ENCODE data around the gene NRBF2. TPM values are rescaled to one million over a fixed set of nuclear protein-coding genes. Genes with fewer than 3 reads are reported as not detected.

NRBF2 gene
- total and polyA plus RNA-seq, 12 donors: 3.5 to 18.2 (median 10.2) TPM

GRCh38 chr10:63119041-63119440 lies 14.1 kb upstream of the NRBF2 start:
- no peak for TF ChIP-seq CTCF (IDR thresholded peaks at IDR 0.05)
- no peak overlapping the region for H3K27ac ChIP-seq
- H3K9me3 ChIP-seq: no peaks in the 10 kb centered on the region
- no peaks in the 10 kb centered on the region for H3K36me3 ChIP-seq
- H3K4me3 ChIP-seq: no peak overlapping the region
- intact Hi-C loops (cut with DNase I): no loop called here
- DNase-seq (no peak), ATAC-seq (no peak)
- H3K4me1 ChIP-seq: peaks cover 3 to 34% (median 29%) of the 10 kb centered on the region in 9 donors
- H3K27me3 ChIP-seq: no peaks in the 10 kb centered on the region

- Histone ChIP-seq H3K9me3 (no peaks in the 10 kb centered on the region), H3K27me3 (no peaks in the 10 kb centered on the region), H3K36me3 (no peaks in the 10 kb centered on the region), H3K4me1 (peaks cover 3 to 19% (median 15%) of the 10 kb centered on the region in 9 donors), H3K27ac (peak overlapping the region in 5 of 10 donors; percentile 44 to 58 (median 53)), H3K4me3 (no peak overlapping the region)
- peak in 1 of 2 donors; percentile 15 for DNase-seq
- intact Hi-C loops (cut with DNase I): loop anchor here in 1 of 10 donors (1.0 kb wide), 1 partner anchor 10 kb away; no protein-coding TSS in a partner anchor
- no peak for TF ChIP-seq CTCF (IDR thresholded peaks at IDR 0.05)
- peak in 6 of 8 donors; percentile 20 to 76 (median 40) for ATAC-seq
Measured at GRCh38 chr10:63120554-63120953, 12.6 kb upstream of the NRBF2 start.

- no peaks in the 10 kb centered on the region for H3K27me3 ChIP-seq
- intact Hi-C loops (cut with DNase I): no loop called here
- no peaks in the 10 kb centered on the region for H3K36me3 ChIP-seq
- H3K9me3 ChIP-seq: no peaks in the 10 kb centered on the region
- 86 to 89% methylated on average over 2 of the region's 2 CpGs for WGBS, 2 donors
- peaks cover 0 to 4% (median 0%) of the 10 kb centered on the region in 9 donors for H3K4me1 ChIP-seq
- no peak overlapping the region for H3K4me3 ChIP-seq
- DNase-seq (no peak), ATAC-seq (no peak)
- TF ChIP-seq CTCF (IDR thresholded peaks at IDR 0.05): no peak
- H3K27ac ChIP-seq: no peak overlapping the region
Measured at GRCh38 chr10:63123727-63124362, 9.3 kb upstream of the NRBF2 start.

- no peak for ATAC-seq
- H3K9me3 ChIP-seq: no peaks in the 10 kb centered on the region
- no peaks in the 10 kb centered on the region for H3K36me3 ChIP-seq
- no peak for TF ChIP-seq CTCF (IDR thresholded peaks at IDR 0.05)
- no peak overlapping the region for H3K4me3 ChIP-seq
- no peak overlapping the region for H3K27ac ChIP-seq
- no peak for DNase-seq
- H3K27me3 ChIP-seq: no peaks in the 10 kb centered on the region
- H3K4me1 ChIP-seq: peaks cover 0 to 4% (median 0%) of the 10 kb centered on the region in 9 donors
- 86 to 89% methylated on average over 2 of the region's 2 CpGs for WGBS, 2 donors
- intact Hi-C loops (cut with DNase I): no loop called here
Measured at GRCh38 chr10:63125459-63125858, 7.7 kb upstream of the NRBF2 start.
